Caco-2 (cell line): ENCODE data around the gene RXYLT1. TPM values are rescaled to one million over a fixed set of nuclear protein-coding genes. Genes with fewer than 3 reads are reported as not detected.

Experiments
- BruUV-seq: library from RNA; stranded (reverse); fragments of 400-500 nt; replicated peaks from 2 replicates; lab custom pipeline; 2021; lab: Mats Ljungman, UMichigan
- CTCF ChIA-PET: fragments of 300-600 bp; sonication (Branson Sonifier 250); formaldehyde crosslinking; loops from one replicate; lab custom pipeline; 2022; ENCODE audit warnings: antibody characterized with exemption; lab: Charles Lee
- POLR2A ChIA-PET: fragments of 300-600 bp; sonication (Branson Sonifier 250); formaldehyde crosslinking; loops from one replicate; lab custom pipeline; 2022; ENCODE audit warnings: antibody characterized with exemption; lab: Charles Lee
- DNase-seq, 2 experiments: peaks; one replicate each; pipeline versions ENCODE4 v3.0.0 to v3.0.0-alpha.2; 2020 to 2022
- H3K27me3 ChIP-seq: replicated peaks from 2 replicates; pipeline ENCODE4 v1.6.0; 2011; ENCODE audit warnings: low read length; ENCODE audit not compliant: control insufficient read depth, insufficient read depth
- H3K36me3 ChIP-seq: 2 replicates; pipeline ENCODE4 v1.5.1; 2011; ENCODE audit warnings: low read length; ENCODE audit not compliant: control insufficient read depth, insufficient read depth
- H3K4me1 ChIP-seq: fragments of 250-450 bp; sonication (Bioruptor Pico); 2 replicates; pipeline ENCODE4 v1.5.1; 2020; ENCODE audit warnings: mild to moderate bottlenecking
- H3K4me3 ChIP-seq: 2 replicates; pipeline ENCODE4 v1.5.1; 2011; ENCODE audit warnings: low read depth, mild to moderate bottlenecking, control low read depth, low read length
- H3K9me3 ChIP-seq: fragments of 250-450 bp; sonication (Bioruptor Pico); 2 replicates; pipeline ENCODE4 v1.5.1; 2020; ENCODE audit warnings: mild to moderate bottlenecking, moderate library complexity
- H3K27ac Mint-ChIP-seq: one replicate; pipeline ENCODE4 v1.8.0; 2022; ENCODE audit warnings: mixed read lengths; ENCODE audit not compliant: unreplicated experiment
- H3K27me3 Mint-ChIP-seq: one replicate; pipeline ENCODE4 v1.8.0; 2022; ENCODE audit warnings: mixed read lengths; ENCODE audit not compliant: insufficient read depth, unreplicated experiment
- H3K36me3 Mint-ChIP-seq: one replicate; pipeline ENCODE4 v1.8.0; 2022; ENCODE audit warnings: mild to moderate bottlenecking, mixed read lengths; ENCODE audit not compliant: insufficient read depth, unreplicated experiment
- H3K4me1 Mint-ChIP-seq: one replicate; pipeline ENCODE4 v1.8.0; 2022; ENCODE audit warnings: low read depth, mixed read lengths; ENCODE audit not compliant: unreplicated experiment
- H3K4me3 Mint-ChIP-seq: one replicate; pipeline ENCODE4 v1.8.0; 2022; ENCODE audit warnings: mild to moderate bottlenecking, moderate library complexity, mixed read lengths; ENCODE audit not compliant: unreplicated experiment
- H3K9me3 Mint-ChIP-seq: one replicate; pipeline ENCODE4 v1.8.0; 2022; ENCODE audit warnings: mixed read lengths; ENCODE audit not compliant: unreplicated experiment
- CTCF ChIP-seq, 2 experiments: fragments of 200-600 bp in 1 of 2; IDR thresholded peaks; 1 replicate in 1 of 2; 2 replicates in 1 of 2; pipeline versions ENCODE4 v1.5.1 to v1.8.0; 2011 to 2022; ENCODE audit warnings: antibody characterized with exemption in 1 of 2, control low read depth in 1 of 2, inconsistent platforms in 1 of 2, low read depth in 1 of 2, low read length in 1 of 2, mild to moderate bottlenecking in 1 of 2, moderate library complexity in 1 of 2; ENCODE audit not compliant: insufficient read depth in 1 of 2, severe bottlenecking in 1 of 2, unreplicated experiment in 1 of 2
- intact Hi-C: fragments of 100-400 bp; cut with micrococcal nuclease; formaldehyde crosslinking; loops from one replicate; pipeline ENCODE4 v1.10.0; 2022; ENCODE audit not compliant: unreplicated experiment
- total RNA-seq: library from RNA; stranded (reverse); gene quantifications from 2 replicates; pipeline ENCODE4 v1.2.3, GENCODE V29; 2022

Gene RXYLT1
- total RNA-seq, 1 experiment from 2014 or later: 9.1 TPM

- Mint-ChIP-seq H3K9me3 (no peaks in the 10 kb centered on the region), H3K4me1 (no peaks in the 10 kb centered on the region), H3K36me3 (no peaks in the 10 kb centered on the region), H3K27ac (no peak overlapping the region), H3K27me3 (no peaks in the 10 kb centered on the region), H3K4me3 (no peak overlapping the region)
- no peaks in the 10 kb centered on the region for H3K36me3 ChIP-seq
- ChIA-PET POLR2A (no interaction called here), CTCF (no interaction called here)
- no peak for DNase-seq
- no peaks in the 10 kb centered on the region for H3K9me3 ChIP-seq
- intact Hi-C loops: no loop called here
- no peaks in the 10 kb centered on the region for H3K27me3 ChIP-seq
- H3K4me3 ChIP-seq: no peak overlapping the region
- no peaks in the 10 kb centered on the region for H3K4me1 ChIP-seq
- TF ChIP-seq CTCF (IDR thresholded peaks at IDR 0.05; ENCODE audit: insufficient read depth in 1 of 2, low read depth in 1 of 2, low read length in 1 of 2, severe bottlenecking in 1 of 2, unreplicated experiment in 1 of 2): no peak
- BruUV-seq: no TSS peak
These were observed 26.3 kb downstream of the RXYLT1 start for GRCh38 chr12:63805704-63806672.

- no peaks in the 10 kb centered on the region for H3K9me3 ChIP-seq
- no peak for DNase-seq
- Mint-ChIP-seq H3K36me3 (no peaks in the 10 kb centered on the region), H3K4me3 (no peak overlapping the region), H3K27ac (no peak overlapping the region), H3K4me1 (no peaks in the 10 kb centered on the region), H3K27me3 (no peaks in the 10 kb centered on the region), H3K9me3 (no peaks in the 10 kb centered on the region)
- no TSS peak for BruUV-seq
- no peak for TF ChIP-seq CTCF (IDR thresholded peaks at IDR 0.05; ENCODE audit: insufficient read depth in 1 of 2, low read depth in 1 of 2, low read length in 1 of 2, severe bottlenecking in 1 of 2, unreplicated experiment in 1 of 2)
- intact Hi-C loops: no loop called here
- H3K36me3 ChIP-seq: no peaks in the 10 kb centered on the region
- no peak overlapping the region for H3K4me3 ChIP-seq
- POLR2A ChIA-PET: no interaction called here
- no peaks in the 10 kb centered on the region for H3K4me1 ChIP-seq
- CTCF ChIA-PET: no interaction called here
- no peaks in the 10 kb centered on the region for H3K27me3 ChIP-seq
These were observed 28.9 kb downstream of the RXYLT1 start for GRCh38 chr12:63808631-63809030.

GRCh38 chr12:63809566-63809965 is 29.9 kb downstream of the RXYLT1 start:
- H3K9me3 ChIP-seq: no peaks in the 10 kb centered on the region
- Mint-ChIP-seq H3K4me3 (no peak overlapping the region), H3K27me3 (no peaks in the 10 kb centered on the region), H3K4me1 (no peaks in the 10 kb centered on the region), H3K36me3 (no peaks in the 10 kb centered on the region), H3K27ac (no peak overlapping the region), H3K9me3 (no peaks in the 10 kb centered on the region)
- ChIA-PET CTCF (no interaction called here), POLR2A (no interaction called here)
- no peak for DNase-seq
- no peak for TF ChIP-seq CTCF (IDR thresholded peaks at IDR 0.05; ENCODE audit: insufficient read depth in 1 of 2, low read depth in 1 of 2, low read length in 1 of 2, severe bottlenecking in 1 of 2, unreplicated experiment in 1 of 2)
- no peak overlapping the region for H3K4me3 ChIP-seq
- no peaks in the 10 kb centered on the region for H3K4me1 ChIP-seq
- BruUV-seq: no TSS peak
- no peaks in the 10 kb centered on the region for H3K36me3 ChIP-seq
- intact Hi-C loops: no loop called here
- H3K27me3 ChIP-seq: no peaks in the 10 kb centered on the region
